Caco-2 (cell line): ENCODE data around the gene AIG1. TPM values are rescaled to one million over a fixed set of nuclear protein-coding genes. Genes with fewer than 3 reads are reported as not detected.

Source experiments
- BruUV-seq: library from RNA; stranded (reverse); fragments of 400-500 nt; replicated peaks from 2 replicates; lab custom pipeline; 2021; lab: Mats Ljungman, UMichigan
- CTCF ChIA-PET: fragments of 300-600 bp; sonication (Branson Sonifier 250); formaldehyde crosslinking; loops from one replicate; lab custom pipeline; 2022; ENCODE audit warnings: antibody characterized with exemption; lab: Charles Lee
- POLR2A ChIA-PET: fragments of 300-600 bp; sonication (Branson Sonifier 250); formaldehyde crosslinking; loops from one replicate; lab custom pipeline; 2022; ENCODE audit warnings: antibody characterized with exemption; lab: Charles Lee
- DNase-seq, 2 experiments: peaks; one replicate each; pipeline versions ENCODE4 v3.0.0 to v3.0.0-alpha.2; 2020 to 2022
- H3K27me3 ChIP-seq: replicated peaks from 2 replicates; pipeline ENCODE4 v1.6.0; 2011; ENCODE audit warnings: low read length; ENCODE audit not compliant: control insufficient read depth, insufficient read depth
- H3K36me3 ChIP-seq: 2 replicates; pipeline ENCODE4 v1.5.1; 2011; ENCODE audit warnings: low read length; ENCODE audit not compliant: control insufficient read depth, insufficient read depth
- H3K4me1 ChIP-seq: fragments of 250-450 bp; sonication (Bioruptor Pico); 2 replicates; pipeline ENCODE4 v1.5.1; 2020; ENCODE audit warnings: mild to moderate bottlenecking
- H3K4me3 ChIP-seq: 2 replicates; pipeline ENCODE4 v1.5.1; 2011; ENCODE audit warnings: low read depth, mild to moderate bottlenecking, control low read depth, low read length
- H3K9me3 ChIP-seq: fragments of 250-450 bp; sonication (Bioruptor Pico); 2 replicates; pipeline ENCODE4 v1.5.1; 2020; ENCODE audit warnings: mild to moderate bottlenecking, moderate library complexity
- H3K27ac Mint-ChIP-seq: one replicate; pipeline ENCODE4 v1.8.0; 2022; ENCODE audit warnings: mixed read lengths; ENCODE audit not compliant: unreplicated experiment
- H3K27me3 Mint-ChIP-seq: one replicate; pipeline ENCODE4 v1.8.0; 2022; ENCODE audit warnings: mixed read lengths; ENCODE audit not compliant: insufficient read depth, unreplicated experiment
- H3K36me3 Mint-ChIP-seq: one replicate; pipeline ENCODE4 v1.8.0; 2022; ENCODE audit warnings: mild to moderate bottlenecking, mixed read lengths; ENCODE audit not compliant: insufficient read depth, unreplicated experiment
- H3K4me1 Mint-ChIP-seq: one replicate; pipeline ENCODE4 v1.8.0; 2022; ENCODE audit warnings: low read depth, mixed read lengths; ENCODE audit not compliant: unreplicated experiment
- H3K4me3 Mint-ChIP-seq: one replicate; pipeline ENCODE4 v1.8.0; 2022; ENCODE audit warnings: mild to moderate bottlenecking, moderate library complexity, mixed read lengths; ENCODE audit not compliant: unreplicated experiment
- H3K9me3 Mint-ChIP-seq: one replicate; pipeline ENCODE4 v1.8.0; 2022; ENCODE audit warnings: mixed read lengths; ENCODE audit not compliant: unreplicated experiment
- intact Hi-C: fragments of 100-400 bp; cut with micrococcal nuclease; formaldehyde crosslinking; loops from one replicate; pipeline ENCODE4 v1.10.0; 2022; ENCODE audit not compliant: unreplicated experiment
- total RNA-seq: library from RNA; stranded (reverse); gene quantifications from 2 replicates; pipeline ENCODE4 v1.2.3, GENCODE V29; 2022
- TF ChIP-seq, protein P1 (sequence below), 2 experiments: fragments of 200-600 bp in 1 of 2; IDR thresholded peaks; 1 replicate in 1 of 2; 2 replicates in 1 of 2; pipeline versions ENCODE4 v1.5.1 to v1.8.0; 2011 to 2022; ENCODE audit warnings: antibody characterized with exemption in 1 of 2, control low read depth in 1 of 2, inconsistent platforms in 1 of 2, low read depth in 1 of 2, low read length in 1 of 2, mild to moderate bottlenecking in 1 of 2, moderate library complexity in 1 of 2; ENCODE audit not compliant: insufficient read depth in 1 of 2, severe bottlenecking in 1 of 2, unreplicated experiment in 1 of 2

Gene AIG1
- total RNA-seq, 1 experiment from 2014 or later: 27.6 TPM

GRCh38 chr6:143159001-143159400 is 98.3 kb downstream of the AIG1 start:
- POLR2A ChIA-PET: no interaction called here
- CTCF ChIA-PET: no interaction called here
- no peaks in the 10 kb centered on the region for H3K36me3 ChIP-seq
- no peaks in the 10 kb centered on the region for H3K9me3 Mint-ChIP-seq
- TF ChIP-seq, protein P1, sequence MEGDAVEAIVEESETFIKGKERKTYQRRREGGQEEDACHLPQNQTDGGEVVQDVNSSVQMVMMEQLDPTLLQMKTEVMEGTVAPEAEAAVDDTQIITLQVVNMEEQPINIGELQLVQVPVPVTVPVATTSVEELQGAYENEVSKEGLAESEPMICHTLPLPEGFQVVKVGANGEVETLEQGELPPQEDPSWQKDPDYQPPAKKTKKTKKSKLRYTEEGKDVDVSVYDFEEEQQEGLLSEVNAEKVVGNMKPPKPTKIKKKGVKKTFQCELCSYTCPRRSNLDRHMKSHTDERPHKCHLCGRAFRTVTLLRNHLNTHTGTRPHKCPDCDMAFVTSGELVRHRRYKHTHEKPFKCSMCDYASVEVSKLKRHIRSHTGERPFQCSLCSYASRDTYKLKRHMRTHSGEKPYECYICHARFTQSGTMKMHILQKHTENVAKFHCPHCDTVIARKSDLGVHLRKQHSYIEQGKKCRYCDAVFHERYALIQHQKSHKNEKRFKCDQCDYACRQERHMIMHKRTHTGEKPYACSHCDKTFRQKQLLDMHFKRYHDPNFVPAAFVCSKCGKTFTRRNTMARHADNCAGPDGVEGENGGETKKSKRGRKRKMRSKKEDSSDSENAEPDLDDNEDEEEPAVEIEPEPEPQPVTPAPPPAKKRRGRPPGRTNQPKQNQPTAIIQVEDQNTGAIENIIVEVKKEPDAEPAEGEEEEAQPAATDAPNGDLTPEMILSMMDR (IDR thresholded peaks at IDR 0.05; ENCODE audit: insufficient read depth in 1 of 2, low read depth in 1 of 2, low read length in 1 of 2, severe bottlenecking in 1 of 2, unreplicated experiment in 1 of 2): no peak
- no peaks in the 10 kb centered on the region for H3K27me3 Mint-ChIP-seq
- no peak overlapping the region for H3K4me3 Mint-ChIP-seq
- H3K27ac Mint-ChIP-seq: no peak overlapping the region
- no TSS peak for BruUV-seq
- peaks cover 11% of the 10 kb centered on the region; the same call in 1 of the 2 replicates for H3K4me1 ChIP-seq
- H3K4me3 ChIP-seq: no peak overlapping the region
- intact Hi-C loops: no loop called here
- DNase-seq: no peak
- no peaks in the 10 kb centered on the region; the same call in 1 of the 2 replicates for H3K9me3 ChIP-seq
- peaks cover 7% of the 10 kb centered on the region for H3K4me1 Mint-ChIP-seq
- H3K27me3 ChIP-seq: no peaks in the 10 kb centered on the region
- H3K36me3 Mint-ChIP-seq: no peaks in the 10 kb centered on the region

- H3K36me3 ChIP-seq: no peaks in the 10 kb centered on the region
Measured at GRCh38 chr6:143160015-143160414, 99.3 kb downstream of the AIG1 start.

DNA sequence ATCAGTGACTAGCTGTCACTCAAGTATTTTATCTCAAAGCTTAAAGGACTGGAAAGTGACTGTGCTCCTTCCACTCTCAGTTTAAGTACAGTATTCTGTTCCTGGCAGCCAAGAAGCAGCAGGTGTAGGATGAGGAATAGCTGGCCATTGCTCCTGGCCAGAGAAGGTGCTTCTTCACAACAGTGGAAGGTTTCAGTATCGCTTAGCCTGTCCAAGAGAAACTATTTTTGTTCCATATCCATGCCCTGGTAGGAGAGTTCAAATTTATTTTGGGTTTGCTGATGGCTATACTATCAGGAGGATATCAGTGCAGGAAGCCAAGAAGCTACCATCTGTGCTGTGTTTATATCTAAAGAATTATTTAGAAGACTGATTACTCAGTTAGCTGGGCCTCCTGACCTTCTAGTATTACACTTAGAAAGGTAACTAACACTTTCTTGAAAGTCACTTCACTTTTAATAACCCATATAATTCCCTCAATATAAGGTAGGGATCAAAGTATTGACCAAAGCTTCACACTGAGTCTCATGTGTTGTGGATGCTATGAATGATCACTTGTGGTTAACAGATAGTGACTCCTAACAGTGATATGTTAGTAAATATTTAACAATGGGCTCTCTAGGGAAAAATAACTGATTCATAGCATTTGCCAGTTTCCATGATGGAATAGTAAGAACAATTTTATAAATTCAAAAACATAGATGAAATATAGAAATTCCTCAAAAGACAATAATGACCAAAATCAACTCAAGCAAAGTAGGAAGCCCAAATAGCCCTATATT is 99.9 kb downstream of the AIG1 start:
- Histone ChIP-seq H3K36me3 (no peaks in the 10 kb centered on the region), H3K9me3 (no peaks in the 10 kb centered on the region; the same call in 1 of the 2 replicates), H3K27me3 (no peaks in the 10 kb centered on the region), H3K4me1 (peaks cover 11% of the 10 kb centered on the region; the same call in 1 of the 2 replicates), H3K4me3 (no peak overlapping the region)
- no peaks in the 10 kb centered on the region for H3K36me3 Mint-ChIP-seq
- TF ChIP-seq, protein P1 (IDR thresholded peaks at IDR 0.05; ENCODE audit: insufficient read depth in 1 of 2, low read depth in 1 of 2, low read length in 1 of 2, severe bottlenecking in 1 of 2, unreplicated experiment in 1 of 2): no peak
- intact Hi-C loops: no loop called here
- no peaks in the 10 kb centered on the region for H3K27me3 Mint-ChIP-seq
- peaks cover 7% of the 10 kb centered on the region for H3K4me1 Mint-ChIP-seq
- POLR2A ChIA-PET: no interaction called here
- H3K27ac Mint-ChIP-seq: no peak overlapping the region
- H3K9me3 Mint-ChIP-seq: no peaks in the 10 kb centered on the region
- no TSS peak for BruUV-seq
- CTCF ChIA-PET: no interaction called here
- no peak overlapping the region for H3K4me3 Mint-ChIP-seq
- no peak for DNase-seq

More at GRCh38 chr6:143160015-143160414, 99.3 kb downstream of the AIG1 start:
- intact Hi-C loops: no loop called here
- Mint-ChIP-seq H3K27me3 (no peaks in the 10 kb centered on the region), H3K36me3 (no peaks in the 10 kb centered on the region), H3K27ac (no peak overlapping the region), H3K4me3 (no peak overlapping the region), H3K4me1 (peaks cover 7% of the 10 kb centered on the region), H3K9me3 (no peaks in the 10 kb centered on the region)
- TF ChIP-seq, protein P1 (IDR thresholded peaks at IDR 0.05; ENCODE audit: insufficient read depth in 1 of 2, low read depth in 1 of 2, low read length in 1 of 2, severe bottlenecking in 1 of 2, unreplicated experiment in 1 of 2): no peak
- CTCF ChIA-PET: no interaction called here
- Histone ChIP-seq H3K9me3 (no peaks in the 10 kb centered on the region; the same call in 1 of the 2 replicates), H3K4me3 (no peak overlapping the region), H3K4me1 (peaks cover 11% of the 10 kb centered on the region; the same call in 1 of the 2 replicates), H3K27me3 (no peaks in the 10 kb centered on the region)
- no TSS peak for BruUV-seq
- DNase-seq: no peak
- POLR2A ChIA-PET: no interaction called here
